Activated naive CD8-positive, alpha-beta T cell treated with anti-CD3 and anti-CD28 coated beads, Interleukin-2, amount 50 U/mL, for 24 hours (primary cell): ENCODE results near the gene HPRT1.

Source experiments
- ATAC-seq: fragments of 150-1000 bp; cut with Tn5 transposase; one replicate; pipeline ENCODE4 v1.10.0; 2021
- DNase-seq: peaks from one replicate; pipeline ENCODE4 v3.0.0; 2021
- H3K27ac Mint-ChIP-seq: one replicate; pipeline ENCODE4 v1.8.0; 2021; ENCODE audit warnings: mild to moderate bottlenecking, mixed read lengths
- H3K27me3 Mint-ChIP-seq: one replicate; pipeline ENCODE4 v1.8.0; 2021; ENCODE audit warnings: mixed read lengths
- H3K36me3 Mint-ChIP-seq: one replicate; pipeline ENCODE4 v1.8.0; 2021; ENCODE audit warnings: low read depth, mixed read lengths
- H3K4me1 Mint-ChIP-seq: one replicate; pipeline ENCODE4 v1.8.0; 2021; ENCODE audit warnings: mixed read lengths
- H3K4me3 Mint-ChIP-seq: one replicate; pipeline ENCODE4 v1.8.0; 2021; ENCODE audit warnings: mild to moderate bottlenecking, moderate library complexity, mixed read lengths
- H3K9me3 Mint-ChIP-seq: one replicate; pipeline ENCODE4 v1.8.0; 2021; ENCODE audit warnings: mixed read lengths

HPRT1 gene

DNA sequence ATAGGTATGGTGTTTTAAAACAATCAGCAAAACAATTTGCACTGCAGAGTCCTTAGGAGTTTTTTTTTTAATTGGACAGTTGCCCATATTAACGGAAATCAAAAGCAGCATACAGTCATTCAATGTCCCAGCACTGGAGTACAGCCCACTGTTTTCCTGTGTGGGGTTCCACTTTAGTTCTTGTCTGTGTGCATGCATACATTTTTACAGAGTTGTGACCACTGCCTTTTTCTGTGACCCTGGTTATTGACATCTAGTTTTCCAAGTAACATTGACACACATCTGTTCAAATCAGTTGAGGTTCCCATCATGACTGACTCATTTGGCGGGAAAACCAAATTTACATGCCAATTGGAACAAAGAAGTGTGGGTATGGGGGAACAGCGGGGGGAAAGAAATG is 83.3 kb downstream of the HPRT1 start:
- Mint-ChIP-seq H3K27me3 (peaks cover 36% of the 10 kb centered on the region), H3K4me1 (peaks cover 3% of the 10 kb centered on the region), H3K27ac (no peak overlapping the region), H3K9me3 (no peaks in the 10 kb centered on the region), H3K4me3 (no peak overlapping the region), H3K36me3 (no peaks in the 10 kb centered on the region)
- ATAC-seq, result no peak
- no peak for DNase-seq

GRCh38 chrX:134544135-134544512 is 84.2 kb downstream of the HPRT1 start:
- Mint-ChIP-seq H3K9me3 (no peaks in the 10 kb centered on the region), H3K36me3 (no peaks in the 10 kb centered on the region), H3K4me3 (no peak overlapping the region), H3K4me1 (peaks cover 11% of the 10 kb centered on the region), H3K27me3 (peaks cover 43% of the 10 kb centered on the region), H3K27ac (no peak overlapping the region)
- ATAC-seq (no peak), DNase-seq (no peak)

DNA sequence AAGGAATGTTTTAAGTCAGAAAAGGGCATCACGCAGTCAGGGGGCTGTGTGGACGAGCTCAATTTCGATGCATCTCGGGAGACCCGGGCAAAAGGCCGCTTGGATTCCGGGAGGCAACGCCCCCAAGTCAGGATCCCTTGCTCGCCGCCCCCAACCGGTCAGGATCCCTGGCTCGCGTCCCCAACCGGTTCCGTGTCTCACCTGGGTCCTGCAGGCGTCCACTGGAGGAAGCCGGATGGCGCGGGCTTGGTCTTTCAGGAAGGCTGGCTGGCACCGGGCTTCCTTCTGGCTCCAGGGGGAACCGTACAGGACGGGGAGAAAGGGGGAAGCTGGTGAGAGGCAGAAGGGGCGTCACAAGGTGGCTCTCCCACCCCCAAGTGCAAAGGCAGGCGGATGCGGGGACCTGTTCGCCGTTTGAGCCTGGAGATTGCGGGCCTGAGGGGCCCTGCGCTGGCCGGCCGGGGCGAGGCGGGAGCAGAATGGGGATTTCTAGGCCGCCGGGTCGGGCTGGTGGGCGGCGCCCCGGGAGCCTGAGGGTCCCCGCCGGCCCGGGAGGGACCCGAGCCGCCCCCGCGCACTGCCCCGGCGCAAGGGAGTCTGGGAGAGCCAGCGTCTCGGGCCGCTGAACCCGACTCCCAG is 84.7 kb downstream of the HPRT1 start:
- H3K9me3 Mint-ChIP-seq, result no peaks in the 10 kb centered on the region
- H3K27ac Mint-ChIP-seq, result no peak overlapping the region
- H3K4me1 Mint-ChIP-seq, result peaks cover 13% of the 10 kb centered on the region
- H3K27me3 Mint-ChIP-seq, result peaks cover 45% of the 10 kb centered on the region
- ATAC-seq, result no peak
- H3K36me3 Mint-ChIP-seq, result no peaks in the 10 kb centered on the region
- H3K4me3 Mint-ChIP-seq, result no peak overlapping the region
- DNase-seq, result no peak

DNA sequence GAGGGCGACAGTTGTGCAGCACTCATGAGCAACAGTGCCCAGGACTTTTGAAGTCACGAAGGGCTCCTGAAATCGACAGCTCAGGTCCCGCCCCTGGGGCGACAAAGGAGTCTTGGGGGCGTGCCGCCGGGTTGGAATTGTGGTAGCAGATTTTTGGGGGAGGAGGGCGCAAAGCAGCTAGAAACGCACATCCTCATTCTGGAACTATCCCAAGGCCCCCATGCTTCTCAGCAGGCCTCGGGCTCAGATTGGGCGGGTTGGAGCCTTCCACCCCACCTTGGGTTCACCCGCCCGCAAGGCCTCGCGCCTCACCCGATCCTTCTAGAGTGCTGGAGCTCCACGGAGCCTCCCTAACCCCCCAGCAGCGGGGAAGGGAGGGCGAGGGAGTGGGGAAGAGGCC is 85.5 kb downstream of the HPRT1 start:
- Mint-ChIP-seq H3K4me1 (peaks cover 21% of the 10 kb centered on the region), H3K9me3 (no peaks in the 10 kb centered on the region), H3K27ac (no peak overlapping the region), H3K4me3 (no peak overlapping the region), H3K27me3 (peaks cover 49% of the 10 kb centered on the region), H3K36me3 (no peaks in the 10 kb centered on the region)
- no peak for ATAC-seq
- DNase-seq, result no peak

DNA sequence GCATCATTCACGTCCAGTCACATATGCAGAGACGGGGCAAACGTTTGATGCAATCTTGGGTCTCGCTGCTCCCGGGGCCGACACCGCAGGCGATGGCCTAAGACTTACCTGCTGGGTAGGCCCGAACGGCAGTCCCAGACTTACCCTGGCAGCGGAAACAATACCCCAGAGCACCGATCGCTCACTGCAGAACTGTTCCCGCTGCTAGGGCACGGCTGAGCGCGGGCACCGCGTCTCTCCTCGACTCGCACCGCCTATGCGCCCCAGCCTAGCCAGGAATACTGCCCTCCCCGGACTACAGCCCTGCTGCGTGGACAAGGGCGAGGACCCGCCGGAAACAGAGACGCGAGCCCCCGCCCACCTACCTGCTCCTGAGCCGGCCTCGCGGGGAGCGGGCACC is 86.2 kb downstream of the HPRT1 start:
- peaks cover 23% of the 10 kb centered on the region for H3K4me1 Mint-ChIP-seq
- H3K4me3 Mint-ChIP-seq, result no peak overlapping the region
- DNase-seq (no peak), ATAC-seq (no peak)
- H3K36me3 Mint-ChIP-seq, result no peaks in the 10 kb centered on the region
- H3K9me3 Mint-ChIP-seq, result no peaks in the 10 kb centered on the region
- no peak overlapping the region for H3K27ac Mint-ChIP-seq
- H3K27me3 Mint-ChIP-seq, result peaks cover 51% of the 10 kb centered on the region

DNA sequence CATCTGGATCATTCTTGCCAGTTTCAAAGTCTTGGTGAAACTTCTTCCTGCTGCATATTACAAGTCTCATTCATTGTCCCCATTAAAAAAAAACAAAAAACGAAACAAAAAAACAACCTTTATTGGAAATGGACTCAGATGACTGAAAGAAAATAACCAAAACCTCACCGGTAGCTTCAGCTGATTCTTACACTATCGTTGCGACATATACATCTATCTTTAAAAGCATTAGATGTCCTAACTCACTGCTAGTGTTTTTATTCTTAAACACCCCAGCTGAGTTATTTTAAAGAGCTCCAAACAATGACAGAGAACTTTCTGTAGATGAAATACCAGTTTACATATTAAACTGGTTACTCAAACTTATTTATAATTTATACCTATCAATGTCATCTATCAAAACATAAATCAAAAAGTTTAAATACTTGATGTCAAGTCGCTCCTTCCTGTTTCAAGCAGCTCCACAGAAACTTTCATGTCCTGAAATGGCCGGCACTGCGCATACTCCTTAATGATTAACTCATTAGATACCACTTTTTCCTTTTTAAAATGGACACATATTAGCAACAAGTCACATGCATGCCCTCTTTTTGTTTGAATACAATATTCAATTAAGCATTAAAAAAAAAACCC is 87.2 kb downstream of the HPRT1 start:
- Mint-ChIP-seq H3K9me3 (no peaks in the 10 kb centered on the region), H3K4me1 (peaks cover 25% of the 10 kb centered on the region), H3K27ac (no peak overlapping the region), H3K36me3 (no peaks in the 10 kb centered on the region), H3K4me3 (no peak overlapping the region), H3K27me3 (peaks cover 59% of the 10 kb centered on the region)
- no peak for ATAC-seq
- no peak for DNase-seq

DNA sequence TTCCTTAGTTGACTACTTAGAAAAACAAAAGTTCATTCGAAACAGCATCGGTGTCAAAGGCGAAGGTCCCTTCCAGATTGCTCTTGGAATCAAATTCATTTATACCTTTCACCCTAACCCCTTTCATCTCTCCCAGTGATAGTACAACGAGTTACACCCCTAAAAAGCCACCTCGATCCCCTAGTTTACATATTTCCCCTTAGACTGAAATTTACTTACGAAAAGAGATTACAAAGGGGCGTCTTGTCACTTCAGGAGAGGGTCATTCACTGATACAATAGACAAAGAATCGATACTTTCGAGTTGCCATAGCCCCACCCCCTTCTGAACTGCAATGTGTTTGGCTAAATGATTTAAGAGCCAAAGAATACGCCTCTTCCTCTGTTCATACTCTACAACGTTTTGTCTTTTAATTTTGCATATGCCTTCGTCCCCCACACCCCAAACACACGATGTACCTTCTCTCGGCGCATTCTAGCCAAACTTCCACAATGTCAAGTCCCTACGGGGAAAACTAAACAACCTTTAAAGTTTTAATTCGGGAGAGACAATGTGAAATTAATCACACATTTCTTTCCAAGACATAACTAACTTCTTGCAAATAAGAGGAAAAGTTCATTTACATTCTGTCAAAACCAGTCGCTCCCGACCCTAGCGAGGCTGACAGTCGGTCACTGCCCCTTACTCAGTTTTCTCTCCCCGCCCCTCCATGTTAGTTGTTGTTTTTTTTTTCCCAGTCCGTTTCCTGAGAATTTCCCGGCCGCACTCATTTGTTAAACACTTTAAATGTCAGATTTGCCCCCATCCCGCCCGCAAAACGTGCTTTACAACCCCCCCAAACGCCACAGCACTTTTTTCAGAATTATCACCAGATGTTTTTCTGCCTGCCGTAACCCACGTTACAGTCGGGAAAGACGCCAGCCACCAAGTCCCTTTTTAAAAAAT is 88.6 kb downstream of the HPRT1 start:
- no peaks in the 10 kb centered on the region for H3K9me3 Mint-ChIP-seq
- no peak for DNase-seq
- peak overlapping the region; percentile 83 for H3K4me3 Mint-ChIP-seq
- peak; percentile 48 for ATAC-seq
- H3K36me3 Mint-ChIP-seq, result no peaks in the 10 kb centered on the region
- peaks cover 25% of the 10 kb centered on the region for H3K4me1 Mint-ChIP-seq
- H3K27ac Mint-ChIP-seq, result peak overlapping the region; percentile 84
- peaks cover 58% of the 10 kb centered on the region for H3K27me3 Mint-ChIP-seq
